ENCODE measurements around the gene PRUNE2. TPM values are rescaled to one million over a fixed set of nuclear protein-coding genes. Genes with fewer than 3 reads are reported as not detected.

Gene PRUNE2
- total RNA-seq, 1 experiment from 2014 or later: 0.59 TPM

DNA sequence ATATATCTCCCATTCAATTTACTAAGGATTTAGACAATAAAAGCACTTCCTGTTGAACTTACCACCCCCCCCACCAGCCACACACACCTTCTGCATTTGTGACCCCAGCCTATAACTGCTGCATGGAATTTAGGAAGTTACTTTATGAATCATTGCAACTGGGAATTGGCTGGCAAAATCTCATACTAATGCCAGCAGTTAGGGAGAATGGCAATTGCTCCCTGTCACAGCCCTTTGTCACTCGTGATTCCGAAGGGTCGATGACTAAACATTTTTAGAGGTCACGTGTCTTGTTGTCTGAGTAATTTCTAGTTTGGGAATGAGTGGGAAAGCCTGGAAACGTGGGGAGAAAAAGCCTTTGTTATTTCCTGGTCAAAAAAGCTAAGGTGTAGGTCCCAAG lies 188.3 kb downstream of the PRUNE2 start:
- H3K4me3 ChIP-seq (replicated peaks in 1 of 2; ENCODE audit: low read depth in 1 of 2, low read length in 2 of 2): no peak overlapping the region
- BruUV-seq (replicated peaks): no TSS peak
- POLR2A ChIA-PET: no interaction called here

More for the DNA sequence above, 188.3 kb downstream of the PRUNE2 start:
- no peaks in the 10 kb centered on the region for H3K4me1 ChIP-seq (ENCODE audit: control insufficient read depth in 1 of 2, insufficient read depth in 2 of 2, low read length in 2 of 2)
- H3K36me3 ChIP-seq (ENCODE audit: control insufficient read depth in 1 of 2, insufficient read depth in 2 of 2, low read length in 2 of 2): no peaks in the 10 kb centered on the region
- DNase-seq (ENCODE audit: low read depth, low spot score): no peak
- no peaks in the 10 kb centered on the region for H4K20me1 ChIP-seq (ENCODE audit: insufficient read depth)
- no peaks in the 10 kb centered on the region; the same call in 1 of the 2 replicates for H3K27me3 ChIP-seq (ENCODE audit: insufficient read depth, low read length)
- H2AFZ ChIP-seq (ENCODE audit: low read depth, low read length, poor library complexity, severe bottlenecking): no peak overlapping the region
- no peaks in the 10 kb centered on the region for H3K79me2 ChIP-seq (ENCODE audit: insufficient read depth, low read length)
- no peak overlapping the region for H3K27ac ChIP-seq (ENCODE audit: low read depth, low read length)
- ATAC-seq: no peak
- no peaks in the 10 kb centered on the region for H3K9me2 ChIP-seq (ENCODE audit: insufficient read depth)
- H3K9ac ChIP-seq (ENCODE audit: low read length): no peak overlapping the region
- TF ChIP-seq SP1 (IDR thresholded peaks at IDR 0.05; ENCODE audit: low read depth): no peak
- TF ChIP-seq SIN3A (IDR thresholded peaks at IDR 0.05; ENCODE audit: low read depth): no peak
- TF ChIP-seq POLR2AphosphoS5 (IDR thresholded peaks at IDR 0.05; ENCODE audit: low read depth, low read length): no peak
- no peak for TF ChIP-seq CBX3 (IDR thresholded peaks at IDR 0.05; ENCODE audit: low read depth)
- TF ChIP-seq CEBPB (IDR thresholded peaks at IDR 0.05; ENCODE audit: low read depth): no peak
- TF ChIP-seq POLR2A (IDR thresholded peaks at IDR 0.05; ENCODE audit: borderline replicate concordance, extremely low read depth, insufficient read depth, insufficient read length): no peak
- TF ChIP-seq ZFX (IDR thresholded peaks at IDR 0.05): no peak
- TF ChIP-seq, protein P1, sequence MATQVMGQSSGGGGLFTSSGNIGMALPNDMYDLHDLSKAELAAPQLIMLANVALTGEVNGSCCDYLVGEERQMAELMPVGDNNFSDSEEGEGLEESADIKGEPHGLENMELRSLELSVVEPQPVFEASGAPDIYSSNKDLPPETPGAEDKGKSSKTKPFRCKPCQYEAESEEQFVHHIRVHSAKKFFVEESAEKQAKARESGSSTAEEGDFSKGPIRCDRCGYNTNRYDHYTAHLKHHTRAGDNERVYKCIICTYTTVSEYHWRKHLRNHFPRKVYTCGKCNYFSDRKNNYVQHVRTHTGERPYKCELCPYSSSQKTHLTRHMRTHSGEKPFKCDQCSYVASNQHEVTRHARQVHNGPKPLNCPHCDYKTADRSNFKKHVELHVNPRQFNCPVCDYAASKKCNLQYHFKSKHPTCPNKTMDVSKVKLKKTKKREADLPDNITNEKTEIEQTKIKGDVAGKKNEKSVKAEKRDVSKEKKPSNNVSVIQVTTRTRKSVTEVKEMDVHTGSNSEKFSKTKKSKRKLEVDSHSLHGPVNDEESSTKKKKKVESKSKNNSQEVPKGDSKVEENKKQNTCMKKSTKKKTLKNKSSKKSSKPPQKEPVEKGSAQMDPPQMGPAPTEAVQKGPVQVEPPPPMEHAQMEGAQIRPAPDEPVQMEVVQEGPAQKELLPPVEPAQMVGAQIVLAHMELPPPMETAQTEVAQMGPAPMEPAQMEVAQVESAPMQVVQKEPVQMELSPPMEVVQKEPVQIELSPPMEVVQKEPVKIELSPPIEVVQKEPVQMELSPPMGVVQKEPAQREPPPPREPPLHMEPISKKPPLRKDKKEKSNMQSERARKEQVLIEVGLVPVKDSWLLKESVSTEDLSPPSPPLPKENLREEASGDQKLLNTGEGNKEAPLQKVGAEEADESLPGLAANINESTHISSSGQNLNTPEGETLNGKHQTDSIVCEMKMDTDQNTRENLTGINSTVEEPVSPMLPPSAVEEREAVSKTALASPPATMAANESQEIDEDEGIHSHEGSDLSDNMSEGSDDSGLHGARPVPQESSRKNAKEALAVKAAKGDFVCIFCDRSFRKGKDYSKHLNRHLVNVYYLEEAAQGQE (IDR thresholded peaks at IDR 0.05; ENCODE audit: low read depth): no peak
- no peak for TF ChIP-seq ELF1 (IDR thresholded peaks at IDR 0.05; ENCODE audit: borderline replicate concordance, low read depth)
- no peak for TF ChIP-seq YY1 (IDR thresholded peaks at IDR 0.05; ENCODE audit: extremely low read depth, insufficient replicate concordance, low read depth, low read length)
- no peak for TF ChIP-seq ZNF274 (IDR thresholded peaks at IDR 0.05; ENCODE audit: low read depth, low read length)
- TF ChIP-seq FOSL1 (IDR thresholded peaks at IDR 0.05; ENCODE audit: low read depth): no peak
- TF ChIP-seq EZH2 (IDR thresholded peaks at IDR 0.05): no peak
- TF ChIP-seq, protein P2, sequence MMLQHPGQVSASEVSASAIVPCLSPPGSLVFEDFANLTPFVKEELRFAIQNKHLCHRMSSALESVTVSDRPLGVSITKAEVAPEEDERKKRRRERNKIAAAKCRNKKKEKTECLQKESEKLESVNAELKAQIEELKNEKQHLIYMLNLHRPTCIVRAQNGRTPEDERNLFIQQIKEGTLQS (IDR thresholded peaks at IDR 0.05): no peak
- no peak for TF ChIP-seq EZH2phosphoT487 (IDR thresholded peaks at IDR 0.05; ENCODE audit: borderline replicate concordance)
- TF ChIP-seq, protein P3, sequence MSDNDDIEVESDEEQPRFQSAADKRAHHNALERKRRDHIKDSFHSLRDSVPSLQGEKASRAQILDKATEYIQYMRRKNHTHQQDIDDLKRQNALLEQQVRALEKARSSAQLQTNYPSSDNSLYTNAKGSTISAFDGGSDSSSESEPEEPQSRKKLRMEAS (IDR thresholded peaks at IDR 0.05): no peak
- intact Hi-C loops (cut with micrococcal nuclease): no loop called here
- H3K4me2 ChIP-seq (ENCODE audit: low read length): no peak overlapping the region
- CTCF ChIA-PET: no interaction called here
- RAD21 ChIA-PET (ENCODE audit: low non-redundant PET in 1 of 2, low total read pairs in 2 of 2, uncharacterized antibody in 2 of 2, unreplicated experiment in 2 of 2): no interaction called here
- no peaks in the 10 kb centered on the region for H3K9me3 ChIP-seq (ENCODE audit: control insufficient read depth in 1 of 2, insufficient read depth in 1 of 2, low read depth in 1 of 2, low read length in 2 of 2)

Data from HCT116 (cell line).